Stimulated activated CD8-positive, alpha-beta memory T cell treated with anti-CD3 and anti-CD28 coated beads, Interleukin-12 subunit alpha, Interleukin-12 subunit beta, amount 100 ng/mL, for 4 hours (primary cell): ENCODE data around the gene PELI2.

Experiments used
- DNase-seq: peaks from one replicate; pipeline ENCODE4 v3.0.0-alpha.2; 2020; ENCODE audit warnings: low read depth

Gene PELI2

DNA sequence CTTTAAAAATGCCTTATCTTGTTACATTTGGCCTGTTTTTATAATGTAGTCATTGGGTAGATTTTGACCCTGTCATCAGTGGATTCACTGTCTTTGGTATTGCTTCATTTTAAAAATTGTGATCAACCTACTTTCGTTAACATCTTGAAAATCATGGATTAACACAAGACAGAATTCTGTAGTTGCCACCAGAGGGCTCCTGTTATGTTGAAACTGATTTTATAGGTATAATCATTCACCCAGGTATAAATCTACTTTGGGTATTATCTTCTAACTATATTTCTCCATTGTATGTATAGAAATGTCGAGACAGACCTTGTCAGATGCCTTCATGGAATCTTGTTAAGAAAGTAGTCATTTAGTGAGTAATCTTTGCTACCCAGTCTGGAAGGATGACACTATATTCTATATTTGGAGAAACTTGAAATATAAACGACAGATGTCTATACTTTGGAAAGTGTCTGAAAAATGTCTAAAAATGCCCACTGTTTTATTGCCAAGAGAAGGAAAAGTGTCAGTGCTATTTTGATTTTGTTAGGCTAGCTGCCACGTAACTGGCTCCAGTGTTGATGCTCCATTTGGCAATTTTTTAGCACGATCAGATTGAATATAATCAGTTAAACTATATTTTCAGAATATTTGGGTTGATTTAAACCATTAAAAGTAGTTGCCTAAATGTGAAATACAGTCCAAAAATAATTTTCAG lies 129.4 kb downstream of the PELI2 start:
- no peak for DNase-seq

DNA sequence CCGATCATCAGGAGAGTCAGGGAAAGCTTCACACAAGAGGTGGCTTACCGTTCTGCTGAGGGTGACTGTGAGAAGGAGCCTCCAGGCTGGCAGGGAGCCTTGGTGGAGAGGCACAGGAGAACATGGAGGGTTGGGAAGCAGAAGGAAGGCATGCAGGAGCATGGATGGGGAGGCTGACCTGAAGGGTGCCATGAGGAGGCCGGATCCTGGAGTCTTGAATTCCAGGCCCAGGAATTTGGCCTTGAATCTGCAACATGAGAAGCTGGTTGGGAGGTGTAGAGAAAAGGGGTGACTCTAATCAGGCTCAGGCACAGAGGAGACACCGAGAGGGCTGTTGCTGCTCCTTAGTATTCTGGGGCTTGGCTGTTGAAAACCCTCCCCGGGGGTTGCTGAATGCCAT lies 130.2 kb downstream of the PELI2 start:
- no peak for DNase-seq

DNA sequence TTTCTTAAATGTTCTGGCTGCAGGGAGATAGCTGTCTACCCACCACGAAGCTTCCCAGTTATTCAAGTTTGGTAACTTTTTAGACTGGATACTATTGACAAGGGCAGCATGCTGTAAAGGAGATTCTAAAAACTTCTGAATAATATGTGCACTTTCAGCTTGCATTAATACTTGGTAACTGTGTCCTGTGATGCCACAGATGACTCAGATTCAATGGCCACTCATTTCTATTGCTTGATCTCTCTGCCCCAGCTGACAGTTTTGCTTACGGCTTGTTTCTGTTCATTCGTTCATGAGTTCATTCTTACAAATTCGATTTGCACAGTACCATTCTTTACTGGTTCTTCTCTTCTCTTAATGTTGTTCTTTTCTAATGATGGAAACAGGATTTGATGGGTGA lies 142.8 kb downstream of the PELI2 start:
- DNase-seq, result no peak

DNA sequence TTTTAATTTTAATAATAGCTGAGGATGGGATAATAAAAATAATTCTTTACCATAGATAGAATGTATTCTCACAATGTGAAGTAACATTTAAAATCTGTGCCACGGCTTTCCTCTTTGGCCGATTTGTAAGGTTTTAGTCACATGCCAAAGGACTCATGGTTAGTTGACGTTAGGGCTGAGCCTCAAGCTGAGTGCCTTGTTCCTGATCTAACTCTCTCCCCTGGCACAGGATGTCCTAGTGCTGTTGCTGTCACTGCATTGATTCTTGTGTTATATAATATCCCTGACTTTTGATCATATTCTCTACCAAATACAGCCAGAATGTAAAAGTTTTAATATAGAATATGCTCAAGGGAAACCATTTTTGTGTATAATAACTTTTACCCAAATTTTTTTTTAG lies 144.3 kb downstream of the PELI2 start:
- no peak for DNase-seq

DNA sequence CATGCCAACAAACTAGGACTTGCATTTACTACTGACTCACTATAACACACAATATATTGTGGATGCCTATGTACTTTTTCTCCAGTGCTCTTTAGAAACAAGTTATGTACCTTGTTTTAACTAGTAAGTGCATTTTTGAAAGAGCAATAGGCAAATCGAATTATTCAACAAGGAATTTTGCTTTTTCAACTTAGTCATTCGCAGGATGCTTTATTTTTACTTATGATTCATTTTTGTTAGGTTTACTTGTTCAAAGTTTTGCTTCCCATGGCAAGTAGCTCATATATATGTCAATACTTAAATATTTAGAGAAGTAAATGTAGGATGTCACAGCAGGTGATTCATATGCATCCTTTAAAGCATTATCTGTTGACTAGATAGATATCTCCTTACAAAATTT lies 149.8 kb downstream of the PELI2 start:
- no peak for DNase-seq

DNA sequence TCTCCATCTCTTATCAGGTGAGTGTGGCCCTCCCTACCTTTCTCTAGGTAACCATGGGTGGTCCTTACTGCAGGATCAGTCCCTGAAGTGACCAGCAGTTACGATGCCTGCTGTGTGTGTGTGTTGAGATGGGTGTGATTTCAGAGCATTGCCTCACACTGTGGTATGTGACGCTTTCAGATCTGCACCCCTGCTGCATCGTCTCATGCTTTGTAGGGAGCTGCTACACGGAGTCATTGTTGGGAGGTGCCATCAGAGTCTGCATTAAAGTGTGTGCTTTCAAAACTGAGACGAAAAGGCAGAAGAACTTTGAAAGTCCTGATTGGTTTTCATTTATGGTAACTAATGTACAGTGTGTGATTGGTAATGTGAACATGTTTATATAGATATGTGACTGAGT lies 150.5 kb downstream of the PELI2 start:
- no peak for DNase-seq

DNA sequence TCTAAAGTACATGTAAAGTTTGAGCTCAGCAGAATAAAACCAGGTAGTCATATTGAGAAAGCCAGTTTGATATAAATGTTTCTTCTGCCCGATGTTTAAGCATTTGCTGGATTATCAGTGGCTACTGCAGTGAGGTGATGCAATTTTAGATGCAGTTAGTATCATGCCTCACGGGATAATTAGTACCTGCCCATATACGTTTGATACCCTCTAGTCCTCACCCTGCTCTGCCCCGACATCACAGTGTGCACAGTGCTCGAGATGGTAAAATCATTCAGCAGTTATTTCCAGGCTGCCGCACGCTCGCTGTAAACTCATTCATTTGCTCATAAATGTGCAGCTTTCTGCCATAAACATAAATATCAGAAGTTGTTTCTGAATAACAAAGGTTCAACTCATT lies 152.7 kb downstream of the PELI2 start:
- DNase-seq, result no peak

DNA sequence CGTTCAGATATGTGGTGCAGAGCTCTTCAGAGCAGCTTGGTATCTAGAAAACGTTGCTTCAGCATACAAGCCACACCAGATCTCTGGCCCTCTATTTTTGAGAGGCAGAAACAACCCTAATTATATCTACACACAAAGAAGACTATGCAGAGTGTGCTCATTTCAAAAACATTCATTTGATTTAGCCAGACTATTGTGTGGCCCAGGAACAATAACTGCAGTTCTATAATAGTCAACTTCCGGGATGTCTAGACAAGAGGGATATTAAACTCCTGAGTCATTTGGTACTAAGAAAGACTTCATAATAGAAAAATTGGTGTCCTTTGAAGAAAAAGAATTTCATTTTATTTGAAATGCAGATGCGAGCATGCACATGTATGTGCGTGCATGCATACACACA lies 153.8 kb downstream of the PELI2 start:
- no peak for DNase-seq

DNA sequence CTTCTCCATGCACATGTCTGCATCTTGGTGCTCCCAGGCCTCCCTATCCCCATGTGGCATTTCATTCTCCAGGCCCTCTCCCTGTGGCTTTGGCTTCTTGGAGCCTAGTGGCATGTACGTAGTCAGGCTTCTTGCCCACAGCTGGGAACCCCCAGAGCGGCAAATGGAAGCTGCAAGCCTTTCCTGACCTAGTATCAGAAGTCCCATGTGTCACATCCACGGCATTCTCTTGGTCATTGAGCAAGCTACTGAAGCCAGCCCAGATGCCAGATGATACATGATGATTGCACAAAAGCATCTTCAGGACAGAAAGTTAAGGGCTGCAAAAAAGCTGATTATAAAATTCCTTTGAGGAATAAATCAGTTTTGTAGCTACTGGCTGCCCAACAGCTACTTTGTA lies 154.9 kb downstream of the PELI2 start:
- no peak for DNase-seq

DNA sequence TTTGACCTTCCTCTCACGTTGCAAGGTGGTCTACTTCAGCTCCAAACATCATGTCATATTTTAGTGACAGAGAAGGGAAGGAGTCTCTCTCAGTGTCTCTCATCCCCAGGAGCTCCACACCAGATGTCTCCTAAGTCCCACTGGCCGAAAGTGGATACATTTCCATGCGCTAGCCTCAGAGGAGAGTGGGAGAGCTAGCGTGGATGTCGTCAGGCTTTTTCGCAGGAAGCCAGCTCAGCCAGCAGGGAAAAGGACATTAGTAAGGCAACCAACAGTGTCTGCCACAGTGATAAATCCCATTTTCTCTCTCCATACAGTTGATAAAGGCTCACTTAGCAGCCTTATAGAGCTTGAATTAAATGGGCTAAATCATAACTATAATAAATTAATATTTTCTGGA lies 155.7 kb downstream of the PELI2 start:
- no peak for DNase-seq

DNA sequence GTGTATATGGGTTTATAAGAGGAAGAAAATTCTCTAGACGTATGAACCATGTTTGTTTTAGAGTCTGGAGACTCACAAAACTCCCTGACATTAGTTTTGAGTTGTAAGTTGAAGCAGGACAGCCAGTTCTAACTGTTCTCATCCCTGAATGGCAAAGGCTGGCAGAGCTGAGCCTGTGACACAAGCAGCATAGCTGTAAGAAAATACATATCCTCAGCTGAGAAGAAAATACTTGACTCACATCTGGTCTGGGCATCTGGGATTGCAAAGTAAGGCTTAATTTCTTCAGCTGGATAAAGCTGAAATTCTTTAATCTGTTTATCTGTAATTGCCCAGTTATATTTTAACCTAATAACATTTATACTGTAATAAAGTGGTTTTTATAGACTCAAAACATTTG lies 156.3 kb downstream of the PELI2 start:
- no peak for DNase-seq

DNA sequence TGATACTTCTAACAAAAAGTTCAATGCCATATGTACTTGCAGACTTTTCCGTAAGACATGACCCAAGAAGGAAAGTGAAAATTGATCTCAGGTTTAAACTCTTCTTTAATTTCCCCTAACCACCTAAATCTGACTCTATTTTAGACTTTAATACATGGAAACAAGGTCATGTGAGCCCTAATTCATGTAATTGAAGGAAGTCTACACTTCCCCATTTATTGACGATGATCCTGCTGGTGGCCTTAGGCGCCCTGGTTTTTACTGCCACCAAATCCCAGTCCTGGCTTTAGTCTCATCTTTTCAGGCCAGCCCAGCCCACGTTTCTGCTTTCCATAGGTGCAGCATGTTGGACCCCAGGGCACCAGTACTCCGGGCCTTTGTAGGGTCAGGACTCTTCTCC lies 157.9 kb downstream of the PELI2 start:
- no peak for DNase-seq

DNA sequence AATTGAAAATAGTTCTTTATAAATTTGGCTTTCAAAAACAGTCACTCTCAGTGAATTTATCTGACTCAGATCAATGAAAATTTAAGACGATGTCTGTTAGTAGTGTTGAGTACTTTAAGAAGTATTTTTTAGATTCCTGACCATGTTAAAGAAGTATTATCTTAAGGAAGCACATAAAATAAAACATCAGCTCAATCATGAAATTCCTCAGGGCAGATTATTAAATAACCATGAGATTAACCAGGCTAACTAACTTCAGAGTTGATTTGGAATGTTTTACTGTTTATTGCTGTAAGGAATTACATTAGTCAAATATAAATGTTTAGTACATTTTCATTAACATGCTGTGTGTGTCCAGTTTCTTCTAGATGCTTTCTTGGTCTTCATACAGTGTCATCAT lies 160.2 kb downstream of the PELI2 start:
- no peak for DNase-seq

DNA sequence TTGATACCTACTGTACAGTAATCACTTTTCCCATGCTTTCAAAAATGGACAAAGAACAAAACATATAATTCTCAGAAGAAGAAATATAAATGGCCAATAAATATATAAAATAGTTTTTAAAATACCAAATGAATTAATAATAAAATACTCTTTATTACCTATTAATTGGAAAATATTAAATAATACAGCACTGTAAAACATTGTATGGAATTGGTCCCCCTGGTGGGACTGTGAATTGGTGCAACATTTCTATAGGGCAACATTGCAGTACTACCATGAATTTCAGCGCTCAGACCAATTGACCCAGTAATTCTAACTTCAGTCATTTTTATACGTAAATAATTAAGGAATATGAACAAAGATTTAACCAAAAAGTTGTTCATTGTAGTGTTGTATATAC lies 162.6 kb downstream of the PELI2 start:
- DNase-seq, result no peak

DNA sequence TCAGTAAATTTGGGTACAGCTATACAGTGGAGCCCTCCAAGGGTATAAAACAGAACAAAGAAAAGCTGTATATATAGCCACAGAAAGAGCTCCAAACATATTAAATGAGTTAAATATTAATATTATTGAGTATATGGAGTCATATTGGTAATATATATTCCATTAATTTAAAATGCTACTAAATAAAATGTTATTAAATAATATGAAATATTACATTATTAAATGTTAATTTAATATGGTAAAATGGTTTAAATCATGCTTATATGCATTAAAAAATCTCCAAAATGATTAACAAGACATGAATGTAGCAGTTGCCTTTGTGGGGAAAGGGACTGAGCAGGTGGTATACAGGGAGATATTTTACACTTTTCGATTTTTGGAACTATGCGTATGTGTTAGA lies 164.0 kb downstream of the PELI2 start:
- DNase-seq, result no peak

DNA sequence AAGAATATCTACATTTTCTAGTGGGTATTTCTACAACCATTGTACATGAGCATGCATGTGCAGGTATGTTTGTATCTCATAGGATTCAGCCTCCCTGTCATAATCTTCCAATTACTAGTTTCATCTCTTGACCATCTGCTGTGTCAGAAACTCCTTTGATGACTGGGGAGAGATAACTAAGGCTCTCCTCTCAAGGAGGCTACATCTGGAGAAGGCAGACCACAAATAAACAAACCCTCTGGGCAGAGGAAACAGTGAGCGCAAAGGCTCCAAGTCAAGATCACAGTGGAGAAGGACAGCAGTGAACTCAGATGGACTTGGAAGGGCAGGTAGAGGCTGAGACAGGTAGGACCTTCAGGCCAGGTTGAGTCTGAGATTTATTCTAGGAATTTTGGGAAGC lies 166.4 kb downstream of the PELI2 start:
- DNase-seq, result no peak

DNA sequence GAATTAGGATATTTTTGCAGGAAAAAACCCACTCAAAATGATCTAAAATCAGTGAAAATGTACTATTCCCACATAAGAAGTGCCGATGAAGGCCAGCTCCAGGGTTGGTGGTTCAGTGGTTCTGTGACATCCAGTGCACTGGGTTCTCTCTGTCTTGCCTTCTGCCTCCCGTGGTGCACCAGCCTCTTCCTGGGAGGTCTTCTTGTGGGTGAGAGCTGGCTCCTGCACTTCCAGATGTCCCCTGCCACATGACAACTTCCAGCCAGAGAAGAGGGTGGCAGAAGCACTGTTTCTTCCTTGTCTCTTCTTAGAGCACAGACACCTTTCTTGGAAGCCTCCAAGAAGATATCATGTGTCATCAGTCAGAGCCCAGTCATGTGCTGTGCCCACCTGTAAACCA lies 170.9 kb downstream of the PELI2 start:
- DNase-seq, result no peak

DNA sequence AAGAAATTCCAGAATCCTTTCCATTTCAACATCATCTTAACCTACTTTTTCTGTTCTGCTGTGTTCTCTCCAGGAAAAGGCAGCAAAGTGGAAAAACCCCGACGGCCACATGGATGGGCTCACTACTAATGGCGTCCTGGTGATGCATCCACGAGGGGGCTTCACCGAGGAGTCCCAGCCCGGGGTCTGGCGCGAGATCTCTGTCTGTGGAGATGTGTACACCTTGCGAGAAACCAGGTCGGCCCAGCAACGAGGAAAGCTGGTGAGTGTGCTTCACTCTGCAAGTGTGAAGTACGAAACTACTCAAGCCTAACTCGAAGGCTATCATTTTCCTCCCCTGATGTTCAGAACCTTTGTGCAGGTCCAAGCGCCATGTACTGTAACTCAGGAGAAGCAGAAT lies 172.0 kb downstream of the PELI2 start:
- no peak for DNase-seq

DNA sequence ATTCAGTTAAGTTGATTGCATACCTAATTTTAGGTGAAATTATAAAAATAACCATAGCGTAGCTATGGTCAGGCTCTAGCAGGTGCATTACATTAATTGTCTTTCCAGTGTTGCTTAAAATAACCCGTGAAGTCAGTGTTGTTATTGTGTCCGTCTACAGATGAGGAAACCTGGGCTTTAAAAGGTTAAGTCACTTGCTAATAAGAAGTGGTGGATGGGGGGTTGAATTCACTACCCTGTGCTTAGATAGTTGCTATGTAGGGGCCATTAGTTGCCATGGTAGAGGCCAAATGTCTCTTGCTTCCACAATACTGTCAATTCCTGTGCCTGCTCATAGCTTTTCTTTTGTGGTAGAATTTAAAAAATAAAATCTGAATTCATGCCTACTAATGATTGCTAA lies 174.8 kb downstream of the PELI2 start:
- no peak for DNase-seq

DNA sequence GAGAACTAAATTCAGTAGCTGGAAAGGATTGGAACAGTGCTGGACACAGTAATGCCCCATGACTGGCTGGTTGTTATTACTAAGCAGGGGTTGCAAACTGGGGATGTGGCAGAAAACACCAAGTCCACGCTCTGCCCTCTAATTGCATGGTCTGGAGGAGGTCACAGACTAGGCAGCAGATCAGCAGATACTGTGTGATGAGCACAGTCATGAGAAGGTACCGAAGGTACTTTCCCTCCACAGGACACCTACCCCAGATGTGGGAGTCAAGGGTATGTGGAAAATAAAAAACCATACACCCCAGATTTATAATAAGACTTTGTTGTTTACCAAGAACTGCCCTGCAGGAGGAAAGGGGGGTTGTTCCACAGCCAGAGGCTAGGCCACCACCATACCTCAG lies 175.3 kb downstream of the PELI2 start:
- DNase-seq, result no peak

DNA sequence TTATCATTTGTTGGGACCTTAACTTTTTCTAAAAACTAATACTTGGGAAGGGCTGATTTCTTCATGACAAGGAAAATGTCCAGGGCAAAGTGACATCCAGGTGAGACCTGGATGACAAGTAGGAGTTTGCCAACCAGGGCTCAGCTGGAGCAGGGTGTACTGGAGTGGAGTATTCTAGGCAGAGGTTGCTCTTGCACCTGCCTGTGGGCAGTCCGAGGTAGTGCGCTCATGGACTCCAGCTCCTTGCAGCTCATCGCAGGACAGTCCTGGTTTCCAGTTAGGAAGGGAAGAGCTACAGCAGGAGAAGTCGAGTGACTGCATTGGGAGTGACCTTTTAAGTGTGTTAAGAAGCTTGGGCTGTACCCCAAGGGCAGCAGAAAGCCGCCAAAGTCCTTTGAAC lies 175.9 kb downstream of the PELI2 start:
- DNase-seq, result no peak

DNA sequence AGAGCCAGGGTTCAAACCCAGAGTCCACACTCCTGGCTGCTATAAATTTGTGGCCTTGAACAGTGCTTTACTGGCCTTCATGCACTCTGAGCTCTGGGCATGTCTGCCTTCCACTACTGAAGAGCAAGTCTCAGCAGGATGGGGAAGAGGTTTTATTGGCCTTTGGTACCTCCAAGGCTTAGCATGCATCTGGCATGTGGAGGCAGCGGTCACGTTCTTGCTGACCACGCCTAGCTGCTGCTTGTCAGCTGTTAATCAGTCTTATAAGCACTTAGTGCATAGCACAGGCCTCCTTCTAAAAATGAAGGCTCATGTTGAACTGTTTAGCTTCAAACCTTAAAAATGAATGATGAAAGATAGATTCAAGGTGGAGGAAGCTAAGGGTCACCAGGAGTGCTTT lies 177.5 kb downstream of the PELI2 start:
- no peak for DNase-seq

DNA sequence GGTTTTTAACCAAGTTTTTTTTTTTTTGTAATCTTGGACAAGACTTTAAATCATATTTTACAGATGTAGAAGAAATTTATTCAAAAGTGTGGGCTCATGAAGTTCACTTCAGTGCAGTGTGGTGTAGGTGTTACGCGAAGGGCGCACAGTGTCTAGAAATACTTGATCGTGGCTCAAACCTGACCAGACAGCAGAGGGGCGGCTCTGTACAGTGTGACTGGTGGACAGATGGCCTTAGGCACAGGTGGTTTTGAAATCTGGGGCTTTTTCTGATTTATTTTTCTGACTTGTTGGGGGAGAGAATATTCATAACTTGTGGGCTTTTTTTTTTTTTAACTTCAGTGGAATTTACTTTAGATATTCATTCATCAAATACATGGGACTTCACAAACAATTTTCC lies 179.2 kb downstream of the PELI2 start:
- DNase-seq, result no peak

DNA sequence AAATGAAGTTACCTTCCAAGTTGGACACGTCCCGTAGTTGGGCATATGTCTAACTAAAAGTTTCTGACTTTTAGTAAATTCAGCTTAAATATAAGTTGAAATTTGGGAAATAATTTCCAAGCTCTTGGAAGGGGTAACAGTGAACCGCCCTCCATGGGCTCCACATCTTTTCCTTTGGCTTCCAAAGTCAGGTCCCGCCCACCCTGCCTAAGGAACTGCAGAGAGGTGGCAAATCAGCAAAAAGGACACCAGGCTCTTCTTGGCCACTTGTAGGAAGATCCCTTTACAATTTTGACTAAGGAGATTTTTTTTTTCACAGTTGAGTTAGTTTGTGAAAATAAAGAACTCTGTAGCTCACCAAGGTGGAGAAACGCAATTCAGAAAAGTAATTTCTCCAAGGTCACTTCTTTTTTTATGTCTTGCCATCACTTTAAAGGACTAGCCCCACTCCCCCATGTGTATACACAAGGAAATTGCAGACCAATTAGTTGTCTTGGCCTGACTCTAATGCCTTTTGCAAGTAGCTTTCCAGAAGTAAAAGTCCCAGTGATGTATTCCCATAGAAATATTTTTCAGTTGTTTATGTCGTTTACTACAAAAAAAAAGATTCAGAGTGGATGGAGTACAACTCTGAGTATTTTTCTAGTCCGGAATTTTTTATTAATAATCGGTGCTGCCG lies 181.2 kb downstream of the PELI2 start:
- no peak for DNase-seq
